ENCODE results near the gene CNPY1. TPM values are rescaled to one million over a fixed set of nuclear protein-coding genes. Genes with fewer than 3 reads are reported as not detected.

Gene CNPY1
- total and polyA plus RNA-seq, 2 of the 8 experiments (the other 6 are each of a cell fraction or from before 2014, with no cell fraction given) = not detected

GRCh38 chr7:155453296-155454182, 92.8 kb downstream of the CNPY1 start:
- no peak overlapping the region for H4K5ac ChIP-seq (ENCODE audit: insufficient read length, low read depth, low read length)
- ChIA-PET CTCF (ENCODE audit: partially characterized antibody) (interaction anchor here (0.8 to 7.1 kb wide), 4 partner anchors 22 to 74 kb away, joined by 3 to 81 read pairs (median 4); no protein-coding TSS in a partner anchor), POLR2A (ENCODE audit: partially characterized antibody) (interaction anchor here (0.9 kb wide), 1 partner anchor 75 kb away, joined by 4 read pairs; no protein-coding TSS in a partner anchor)
- H3K9me3 ChIP-seq (ENCODE audit: insufficient read depth in 2 of 2, low read depth in 1 of 2, low read length in 1 of 2) = no peaks in the 10 kb centered on the region; a peak in 1 of 4 replicates
- WGBS, 2 experiments (ENCODE audit: extremely low coverage in 1 of 2, insufficient coverage in 1 of 2, insufficient read length in 1 of 2, insufficient replicate concordance in 2 of 2, low coverage in 1 of 2, low lambda C conversion rate in 2 of 2, missing lambda C conversion rate in 1 of 2) = 7% methylated on average over 25 of the region's 57 CpGs; no CpG with 5 or more reads in 1 of the 2 experiments
- H2AFZ ChIP-seq (ENCODE audit: low read length) = no peak overlapping the region
- H3K27ac ChIP-seq (ENCODE audit: low read depth, low read length) = no peak overlapping the region
- H3K14ac ChIP-seq (ENCODE audit: insufficient read length) = no peak overlapping the region
- no peaks in the 10 kb centered on the region; the same call in 1 of the 2 replicates for H3K79me1 ChIP-seq (ENCODE audit: low read depth, low read length)
- TF ChIP-seq EZH2 (IDR thresholded peaks at IDR 0.05; ENCODE audit: low read depth, low read length, severe bottlenecking) (peak; percentile 53), POLR2A (IDR thresholded peaks at IDR 0.05; ENCODE audit: control extremely low read depth in 1 of 2, low read depth in 2 of 2, low read length in 2 of 2) (no peak), RNF2 (IDR thresholded peaks at IDR 0.05; ENCODE audit: borderline replicate concordance, low read depth, low read length, missing control alignments, poor library complexity, severe bottlenecking) (peak; percentile 92), SUZ12 (IDR thresholded peaks at IDR 0.05; ENCODE audit: low read length) (peak; percentile 65; the same call in 1 of the 2 replicates), CBX8 (IDR thresholded peaks at IDR 0.05; ENCODE audit: borderline replicate concordance, low read depth, low read length) (peak; percentile 77; the same call in 1 of the 2 replicates), BRCA1 (IDR thresholded peaks at IDR 0.05; ENCODE audit: low read depth, low read length) (no peak)
- peak overlapping the region; percentile 27 to 31; a peak in 2 of 4 replicates for H3K4me2 ChIP-seq (ENCODE audit: insufficient read depth in 1 of 2, low read depth in 2 of 2, low read length in 2 of 2)
- H4K91ac ChIP-seq (replicated peaks; ENCODE audit: insufficient read length, low read length) = no peak overlapping the region
- no peak overlapping the region for H3K18ac ChIP-seq (ENCODE audit: extremely low read depth, low read length)
- H3K4me1 ChIP-seq (replicated peaks in 1 of 4; ENCODE audit: control insufficient read depth in 3 of 4, insufficient read depth in 4 of 4, low read length in 3 of 4) = peaks cover 0 to 21% (median 15%) of the 10 kb centered on the region in 4 experiments; a peak in 6 of 7 replicates
- H2BK5ac ChIP-seq (ENCODE audit: low read depth, low read length) = no peak overlapping the region
- H3K27me3 ChIP-seq (replicated peaks in 1 of 4; ENCODE audit: control insufficient read depth in 3 of 4, extremely low read depth in 1 of 4, insufficient read depth in 3 of 4, low read length in 3 of 4) = peaks cover 98 to 99% (median 98%) of the 10 kb centered on the region in 4 experiments
- H4K8ac ChIP-seq (ENCODE audit: extremely low read depth, insufficient read depth, low read length) = no peak overlapping the region
- H2BK15ac ChIP-seq (ENCODE audit: low read length) = no peak overlapping the region
- no peak overlapping the region for H3K4me3 ChIP-seq (ENCODE audit: extremely low read depth in 1 of 4, insufficient read depth in 2 of 4, low read depth in 3 of 4, low read length in 4 of 4)
- H2BK20ac ChIP-seq (ENCODE audit: low read length) = no peak overlapping the region
- FAIRE-seq = no peak
- H3K23ac ChIP-seq (ENCODE audit: insufficient read length) = no peak overlapping the region
- no peak overlapping the region for H2BK120ac ChIP-seq (replicated peaks; ENCODE audit: low read depth, low read length)
- peak in 1 of 2 experiments; percentile 68 for DNase-seq (ENCODE audit: low read depth in 1 of 2, low spot score in 2 of 2)
- H4K20me1 ChIP-seq (replicated peaks in 1 of 2; ENCODE audit: control insufficient read depth in 1 of 2, insufficient read depth in 2 of 2, low read length in 2 of 2) = peaks cover 31 to 36% of the 10 kb centered on the region in 2 experiments
- H2AK5ac ChIP-seq (ENCODE audit: low read depth, low read length) = no peak overlapping the region
- no peak overlapping the region for H3K9ac ChIP-seq (replicated peaks in 1 of 4; ENCODE audit: extremely low read depth in 1 of 4, low read depth in 3 of 4, low read length in 3 of 4)
- H3K56ac ChIP-seq (replicated peaks; ENCODE audit: insufficient read length, low read depth, low read length) = no peak overlapping the region
- H3K23me2 ChIP-seq (ENCODE audit: low read depth, low read length) = peaks cover 2% of the 10 kb centered on the region; the same call in 1 of the 2 replicates
- H3K79me2 ChIP-seq (ENCODE audit: control insufficient read depth in 1 of 2, insufficient read depth in 2 of 2, low read length in 2 of 2) = no peaks in the 10 kb centered on the region
- peak overlapping the region; percentile 50; the same call in 1 of the 2 replicates for H2BK12ac ChIP-seq (ENCODE audit: low read depth, low read length)
- no peak overlapping the region for H3K4ac ChIP-seq (replicated peaks; ENCODE audit: insufficient read length, low read depth, low read length)
- peaks cover 0 to 8% (median 0%) of the 10 kb centered on the region in 4 experiments; a peak in 1 of 8 replicates for H3K36me3 ChIP-seq (ENCODE audit: control insufficient read depth in 2 of 4, insufficient read depth in 4 of 4, low read length in 3 of 4)

All from H1 (cell line).